H1 (cell line): ENCODE measurements around the gene UNC79.

Experiments used
- ATF3 ChIP-seq: IDR thresholded peaks from 2 replicates; pipeline ENCODE4 v1.6.1; 2011; ENCODE audit warnings: low read depth, mild to moderate bottlenecking, low read length; ENCODE audit not compliant: insufficient read depth
- BCL11A ChIP-seq, 2 experiments: IDR thresholded peaks; one replicate each; pipeline ENCODE4 v1.6.1; 2011; ENCODE audit warnings: low read depth in 2 of 2, low read length in 2 of 2, mild to moderate bottlenecking in 2 of 2
- CEBPB ChIP-seq: IDR thresholded peaks from 2 replicates; pipeline ENCODE4 v1.6.1; 2012; ENCODE audit warnings: low read depth, low read length
- EP300 ChIP-seq, 2 experiments: IDR thresholded peaks; 1 replicate in 1 of 2; 2 replicates in 1 of 2; pipeline ENCODE4 v1.6.1; 2011 to 2012; ENCODE audit warnings: low read depth in 2 of 2, low read length in 2 of 2, mild to moderate bottlenecking in 2 of 2, borderline replicate concordance in 1 of 2, inconsistent platforms in 1 of 2, moderate library complexity in 1 of 2
- EZH2 ChIP-seq: fragments of 200-600 bp; sonication (generic); IDR thresholded peaks from 2 replicates; pipeline ENCODE4 v1.7.1; 2012; ENCODE audit warnings: low read depth, mild to moderate bottlenecking, moderate library complexity, low read length, inconsistent platforms; ENCODE audit not compliant: severe bottlenecking
- FOSL1 ChIP-seq: IDR thresholded peaks from 2 replicates; pipeline ENCODE4 v1.6.1; 2011; ENCODE audit warnings: mild to moderate bottlenecking, low read depth, low read length, moderate library complexity; ENCODE audit not compliant: insufficient read depth
- JUN ChIP-seq: IDR thresholded peaks from 2 replicates; pipeline ENCODE4 v1.6.1; 2011; ENCODE audit warnings: low read depth, mild to moderate bottlenecking, improper control_type of control experiment, low read length
- POLR2A ChIP-seq, 2 experiments: IDR thresholded peaks; 1 replicate in 1 of 2; 2 replicates in 1 of 2; pipeline ENCODE4 v1.6.1; 2011; ENCODE audit warnings: low read depth in 2 of 2, low read length in 2 of 2, mild to moderate bottlenecking in 2 of 2; ENCODE audit errors: control extremely low read depth in 1 of 2
- RAD21 ChIP-seq, 2 experiments: IDR thresholded peaks in 1 of 2; conservative IDR thresholded peaks in 1 of 2; 2 replicates each; pipeline ENCODE4 v1.6.1; 2011; ENCODE audit warnings: low read depth in 2 of 2, low read length in 2 of 2, improper control_type of control experiment in 1 of 2, inconsistent platforms in 1 of 2, mild to moderate bottlenecking in 1 of 2, moderate library complexity in 1 of 2
- TAF1 ChIP-seq: IDR thresholded peaks from 2 replicates; pipeline ENCODE4 v1.6.1; 2011; ENCODE audit warnings: mild to moderate bottlenecking, low read depth, low read length
- YY1 ChIP-seq: IDR thresholded peaks from 2 replicates; pipeline ENCODE4 v1.6.1; 2011; ENCODE audit warnings: low read depth, mild to moderate bottlenecking, low read length
- TF ChIP-seq, protein P1 (sequence below), 3 experiments: IDR thresholded peaks; 1 replicate in 2 of 3; 2 replicates in 1 of 3; pipeline versions ENCODE4 v1.5.1 to v1.6.1; 2011; ENCODE audit warnings: low read length in 3 of 3, mild to moderate bottlenecking in 3 of 3, inconsistent platforms in 2 of 3, low read depth in 1 of 3, moderate library complexity in 1 of 3; ENCODE audit not compliant: insufficient read depth in 1 of 3; ENCODE audit errors: control extremely low read depth in 1 of 3
- TF ChIP-seq, protein P2 (sequence below): IDR thresholded peaks from 2 replicates; pipeline ENCODE4 v1.6.1; 2012; ENCODE audit warnings: inconsistent platforms

GRCh38 chr14:93643127-93643526 lies 212.4 kb downstream of the UNC79 start:
- TF ChIP-seq, protein P1, sequence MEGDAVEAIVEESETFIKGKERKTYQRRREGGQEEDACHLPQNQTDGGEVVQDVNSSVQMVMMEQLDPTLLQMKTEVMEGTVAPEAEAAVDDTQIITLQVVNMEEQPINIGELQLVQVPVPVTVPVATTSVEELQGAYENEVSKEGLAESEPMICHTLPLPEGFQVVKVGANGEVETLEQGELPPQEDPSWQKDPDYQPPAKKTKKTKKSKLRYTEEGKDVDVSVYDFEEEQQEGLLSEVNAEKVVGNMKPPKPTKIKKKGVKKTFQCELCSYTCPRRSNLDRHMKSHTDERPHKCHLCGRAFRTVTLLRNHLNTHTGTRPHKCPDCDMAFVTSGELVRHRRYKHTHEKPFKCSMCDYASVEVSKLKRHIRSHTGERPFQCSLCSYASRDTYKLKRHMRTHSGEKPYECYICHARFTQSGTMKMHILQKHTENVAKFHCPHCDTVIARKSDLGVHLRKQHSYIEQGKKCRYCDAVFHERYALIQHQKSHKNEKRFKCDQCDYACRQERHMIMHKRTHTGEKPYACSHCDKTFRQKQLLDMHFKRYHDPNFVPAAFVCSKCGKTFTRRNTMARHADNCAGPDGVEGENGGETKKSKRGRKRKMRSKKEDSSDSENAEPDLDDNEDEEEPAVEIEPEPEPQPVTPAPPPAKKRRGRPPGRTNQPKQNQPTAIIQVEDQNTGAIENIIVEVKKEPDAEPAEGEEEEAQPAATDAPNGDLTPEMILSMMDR (IDR thresholded peaks at IDR 0.05; ENCODE audit: control extremely low read depth in 1 of 3, insufficient read depth in 1 of 3, low read depth in 1 of 3, low read length in 3 of 3) = no peak
- no peak for TF ChIP-seq EZH2
- no peak for TF ChIP-seq FOSL1
- no peak for TF ChIP-seq TAF1
- no peak for TF ChIP-seq EP300 (IDR thresholded peaks at IDR 0.05; ENCODE audit: borderline replicate concordance in 1 of 2, low read depth in 2 of 2, low read length in 2 of 2)
- TF ChIP-seq JUN = no peak
- TF ChIP-seq RAD21 (IDR thresholded peaks at IDR 0.05 in 1 of 2, conservative IDR thresholded peaks at IDR 0.05 in 1 of 2; ENCODE audit: low read depth in 2 of 2, low read length in 2 of 2) = no peak
- no peak for TF ChIP-seq ATF3
- no peak for TF ChIP-seq POLR2A (IDR thresholded peaks at IDR 0.05; ENCODE audit: control extremely low read depth in 1 of 2, low read depth in 2 of 2, low read length in 2 of 2)
- TF ChIP-seq, protein P2, sequence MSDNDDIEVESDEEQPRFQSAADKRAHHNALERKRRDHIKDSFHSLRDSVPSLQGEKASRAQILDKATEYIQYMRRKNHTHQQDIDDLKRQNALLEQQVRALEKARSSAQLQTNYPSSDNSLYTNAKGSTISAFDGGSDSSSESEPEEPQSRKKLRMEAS = no peak
- TF ChIP-seq CEBPB = no peak
- TF ChIP-seq BCL11A (IDR thresholded peaks at IDR 0.05; ENCODE audit: low read depth in 2 of 2, low read length in 2 of 2) = no peak
- no peak for TF ChIP-seq YY1
